K562 (cell line): ENCODE data around the gene GNG7. TPM values are rescaled to one million over a fixed set of nuclear protein-coding genes. Genes with fewer than 3 reads are reported as not detected.
A peak's percentile ranks its signal among the peaks of the same experiment; 100 is the strongest.

Source experiments
- FOXJ2 ChIP-seq: fragments of 200-800 bp; sonication (Bioruptor generic); IDR thresholded peaks from 2 replicates; pipeline ENCODE4 v1.6.1; 2016; ENCODE audit warnings: missing genetic modification characterization, missing compliant biosample characterization
- HCFC1 ChIP-seq: IDR thresholded peaks from 2 replicates; pipeline ENCODE4 v1.6.1; 2012; ENCODE audit warnings: low read depth, low read length, improper control_type of control experiment
- HNRNPL ChIP-seq: fragments of 200-400 bp; formaldehyde crosslinking; IDR thresholded peaks from 2 replicates; pipeline ENCODE4 v1.6.1; 2017; ENCODE audit warnings: low read depth, mild to moderate bottlenecking, low read length
- NCOA6 ChIP-seq: fragments of 450-650 bp; IDR thresholded peaks from 2 replicates; pipeline ENCODE4 v1.6.1; 2017; ENCODE audit warnings: mild to moderate bottlenecking
- NR4A1 ChIP-seq, 2 experiments: fragments of 250-450 bp in 1 of 2; fragments of 450-650 bp in 1 of 2; sonication (Bioruptor Pico) in 1 of 2; IDR thresholded peaks; 2 replicates each; pipeline versions ENCODE4 v1.4.0 to v1.6.1; 2016 to 2020; ENCODE audit warnings: mild to moderate bottlenecking in 2 of 2, missing compliant biosample characterization in 1 of 2, missing genetic modification characterization in 1 of 2, moderate library complexity in 1 of 2
- PPARD ChIP-seq: fragments of 250-450 bp; sonication (Bioruptor Pico); IDR thresholded peaks from 2 replicates; pipeline ENCODE4 v1.8.0; 2022; ENCODE audit warnings: inconsistent platforms, mild to moderate bottlenecking, moderate library complexity
- RBBP5 ChIP-seq: fragments of 200-600 bp; sonication (generic); IDR thresholded peaks from 2 replicates; pipeline ENCODE4 v1.6.1; 2012; ENCODE audit warnings: borderline replicate concordance, mild to moderate bottlenecking, low read length, control low read depth, inconsistent platforms; ENCODE audit not compliant: insufficient read depth, poor library complexity, severe bottlenecking
- ZBTB17 ChIP-seq: fragments of 450-650 bp; formaldehyde crosslinking; IDR thresholded peaks from 2 replicates; pipeline ENCODE4 v1.4.0; 2020; ENCODE audit warnings: mild to moderate bottlenecking
- ZNF124 ChIP-seq: sonication (generic); formaldehyde crosslinking; IDR thresholded peaks from 2 replicates; pipeline ENCODE4 v1.8.1; 2022; ENCODE audit warnings: missing genetic modification reagents
- ZNF766 ChIP-seq: fragments of 200-800 bp; sonication (Bioruptor generic); conservative IDR thresholded peaks from 2 replicates; pipeline ENCODE4 v1.6.1; 2016; ENCODE audit warnings: missing genetic modification characterization, missing compliant biosample characterization
- polyA plus RNA-seq, 8 experiments: library from polyadenylated mRNA; depleted of rRNA in 4 of 8; stranded (reverse) in 5 of 8; unstranded in 3 of 8; fragments of >200 nt; fragmentation: Nextera tagmentation in 2 of 8; fragmentation: Illumina TruSeq in 1 of 8; extraction: Ambion mirVana in 2 of 8; extraction: Trizol in 1 of 8; gene quantifications; 2 replicates each; pipeline versions ENCODE4 v1.2.1 to v1.2.3, GENCODE V29; 2011 to 2014; ENCODE audit warnings: inconsistent platforms in 1 of 8, missing spikeins in 1 of 8
- total RNA-seq, 7 experiments: library from RNA; depleted of rRNA in 6 of 7; stranded (reverse); fragments of >200 nt in 6 of 7; fragmentation: Illumina TruSeq in 2 of 7; extraction: Trizol in 2 of 7; gene quantifications; 2 replicates each; pipeline versions ENCODE4 v1.2.1 to v1.2.3, GENCODE V29; 2011 to 2021; ENCODE audit warnings: low replicate concordance in 1 of 7
- TF ChIP-seq, protein P1 (sequence below): sonication (generic); formaldehyde crosslinking; IDR thresholded peaks from 2 replicates; pipeline ENCODE4 v1.8.1; 2023; ENCODE audit warnings: missing genetic modification reagents, mild to moderate bottlenecking, borderline replicate concordance
- TF ChIP-seq, protein P2 (sequence below), 2 experiments: fragments of 150-350 bp in 1 of 2; IDR thresholded peaks; 2 replicates each; pipeline ENCODE4 v1.6.1; 2012 to 2016; ENCODE audit warnings: low read depth in 2 of 2, low read length in 2 of 2, mild to moderate bottlenecking in 1 of 2, moderate library complexity in 1 of 2
- TF ChIP-seq, protein P3 (sequence below): sonication (generic); formaldehyde crosslinking; IDR thresholded peaks from 2 replicates; pipeline ENCODE4 v1.8.1; 2023; ENCODE audit warnings: mild to moderate bottlenecking, missing genetic modification reagents
- TF ChIP-seq, protein P4 (sequence below): fragments of 450-650 bp; formaldehyde crosslinking; IDR thresholded peaks from 2 replicates; pipeline ENCODE4 v1.4.0; 2022; ENCODE audit warnings: missing genetic modification characterization

GNG7 gene
- total and polyA plus RNA-seq, 9 of the 15 experiments (the other 6 are each of a cell fraction or from before 2014, with no cell fraction given): 0.01 to 0.20 (median 0.06) TPM; not detected in 1

DNA sequence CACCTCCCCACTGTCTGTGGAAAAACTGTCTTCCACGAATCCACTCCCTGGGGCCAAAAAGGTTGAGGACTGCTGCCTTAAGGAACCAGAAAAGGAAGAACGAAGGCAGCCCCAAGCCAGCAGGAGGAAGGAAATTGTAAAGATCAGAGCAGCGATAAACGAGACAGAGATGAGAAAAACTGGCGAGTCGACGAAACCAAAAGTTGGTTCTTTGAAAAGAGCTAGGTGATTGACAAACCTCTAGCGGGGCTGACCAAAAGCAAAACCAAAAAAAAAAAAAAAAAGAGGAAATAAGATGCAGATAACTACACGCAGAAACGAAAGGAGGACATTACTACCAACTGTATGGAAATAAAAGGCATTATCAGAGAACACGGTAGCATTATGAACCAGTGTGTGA, 149.6 kb downstream of the GNG7 start (continued):
- TF ChIP-seq, protein P1, sequence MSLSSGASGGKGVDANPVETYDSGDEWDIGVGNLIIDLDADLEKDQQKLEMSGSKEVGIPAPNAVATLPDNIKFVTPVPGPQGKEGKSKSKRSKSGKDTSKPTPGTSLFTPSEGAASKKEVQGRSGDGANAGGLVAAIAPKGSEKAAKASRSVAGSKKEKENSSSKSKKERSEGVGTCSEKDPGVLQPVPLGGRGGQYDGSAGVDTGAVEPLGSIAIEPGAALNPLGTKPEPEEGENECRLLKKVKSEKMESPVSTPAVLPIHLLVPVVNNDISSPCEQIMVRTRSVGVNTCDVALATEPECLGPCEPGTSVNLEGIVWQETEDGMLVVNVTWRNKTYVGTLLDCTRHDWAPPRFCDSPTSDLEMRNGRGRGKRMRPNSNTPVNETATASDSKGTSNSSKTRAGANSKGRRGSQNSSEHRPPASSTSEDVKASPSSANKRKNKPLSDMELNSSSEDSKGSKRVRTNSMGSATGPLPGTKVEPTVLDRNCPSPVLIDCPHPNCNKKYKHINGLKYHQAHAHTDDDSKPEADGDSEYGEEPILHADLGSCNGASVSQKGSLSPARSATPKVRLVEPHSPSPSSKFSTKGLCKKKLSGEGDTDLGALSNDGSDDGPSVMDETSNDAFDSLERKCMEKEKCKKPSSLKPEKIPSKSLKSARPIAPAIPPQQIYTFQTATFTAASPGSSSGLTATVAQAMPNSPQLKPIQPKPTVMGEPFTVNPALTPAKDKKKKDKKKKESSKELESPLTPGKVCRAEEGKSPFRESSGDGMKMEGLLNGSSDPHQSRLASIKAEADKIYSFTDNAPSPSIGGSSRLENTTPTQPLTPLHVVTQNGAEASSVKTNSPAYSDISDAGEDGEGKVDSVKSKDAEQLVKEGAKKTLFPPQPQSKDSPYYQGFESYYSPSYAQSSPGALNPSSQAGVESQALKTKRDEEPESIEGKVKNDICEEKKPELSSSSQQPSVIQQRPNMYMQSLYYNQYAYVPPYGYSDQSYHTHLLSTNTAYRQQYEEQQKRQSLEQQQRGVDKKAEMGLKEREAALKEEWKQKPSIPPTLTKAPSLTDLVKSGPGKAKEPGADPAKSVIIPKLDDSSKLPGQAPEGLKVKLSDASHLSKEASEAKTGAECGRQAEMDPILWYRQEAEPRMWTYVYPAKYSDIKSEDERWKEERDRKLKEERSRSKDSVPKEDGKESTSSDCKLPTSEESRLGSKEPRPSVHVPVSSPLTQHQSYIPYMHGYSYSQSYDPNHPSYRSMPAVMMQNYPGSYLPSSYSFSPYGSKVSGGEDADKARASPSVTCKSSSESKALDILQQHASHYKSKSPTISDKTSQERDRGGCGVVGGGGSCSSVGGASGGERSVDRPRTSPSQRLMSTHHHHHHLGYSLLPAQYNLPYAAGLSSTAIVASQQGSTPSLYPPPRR (CRISPR knock-in tag): no peak
- TF ChIP-seq RBBP5 (no peak), FOXJ2 (tag) (no peak), NR4A1 (CRISPR knock-in tag; IDR thresholded peaks at IDR 0.05) (no peak), NR4A1 (tag; IDR thresholded peaks at IDR 0.05) (no peak), NCOA6 (no peak), HCFC1 (no peak), ZBTB17 (CRISPR knock-in tag) (no peak), ZNF766 (CRISPR knock-in tag) (peak; percentile 69; the same call in 1 of the 2 replicates), HNRNPL (no peak), PPARD (CRISPR knock-in tag) (no peak), ZNF124 (CRISPR knock-in tag) (no peak)
- TF ChIP-seq, protein P2, sequence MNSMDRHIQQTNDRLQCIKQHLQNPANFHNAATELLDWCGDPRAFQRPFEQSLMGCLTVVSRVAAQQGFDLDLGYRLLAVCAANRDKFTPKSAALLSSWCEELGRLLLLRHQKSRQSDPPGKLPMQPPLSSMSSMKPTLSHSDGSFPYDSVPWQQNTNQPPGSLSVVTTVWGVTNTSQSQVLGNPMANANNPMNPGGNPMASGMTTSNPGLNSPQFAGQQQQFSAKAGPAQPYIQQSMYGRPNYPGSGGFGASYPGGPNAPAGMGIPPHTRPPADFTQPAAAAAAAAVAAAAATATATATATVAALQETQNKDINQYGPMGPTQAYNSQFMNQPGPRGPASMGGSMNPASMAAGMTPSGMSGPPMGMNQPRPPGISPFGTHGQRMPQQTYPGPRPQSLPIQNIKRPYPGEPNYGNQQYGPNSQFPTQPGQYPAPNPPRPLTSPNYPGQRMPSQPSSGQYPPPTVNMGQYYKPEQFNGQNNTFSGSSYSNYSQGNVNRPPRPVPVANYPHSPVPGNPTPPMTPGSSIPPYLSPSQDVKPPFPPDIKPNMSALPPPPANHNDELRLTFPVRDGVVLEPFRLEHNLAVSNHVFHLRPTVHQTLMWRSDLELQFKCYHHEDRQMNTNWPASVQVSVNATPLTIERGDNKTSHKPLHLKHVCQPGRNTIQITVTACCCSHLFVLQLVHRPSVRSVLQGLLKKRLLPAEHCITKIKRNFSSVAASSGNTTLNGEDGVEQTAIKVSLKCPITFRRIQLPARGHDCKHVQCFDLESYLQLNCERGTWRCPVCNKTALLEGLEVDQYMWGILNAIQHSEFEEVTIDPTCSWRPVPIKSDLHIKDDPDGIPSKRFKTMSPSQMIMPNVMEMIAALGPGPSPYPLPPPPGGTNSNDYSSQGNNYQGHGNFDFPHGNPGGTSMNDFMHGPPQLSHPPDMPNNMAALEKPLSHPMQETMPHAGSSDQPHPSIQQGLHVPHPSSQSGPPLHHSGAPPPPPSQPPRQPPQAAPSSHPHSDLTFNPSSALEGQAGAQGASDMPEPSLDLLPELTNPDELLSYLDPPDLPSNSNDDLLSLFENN (IDR thresholded peaks at IDR 0.05; ENCODE audit: low read depth in 2 of 2, low read length in 2 of 2): no peak
- TF ChIP-seq, protein P3, sequence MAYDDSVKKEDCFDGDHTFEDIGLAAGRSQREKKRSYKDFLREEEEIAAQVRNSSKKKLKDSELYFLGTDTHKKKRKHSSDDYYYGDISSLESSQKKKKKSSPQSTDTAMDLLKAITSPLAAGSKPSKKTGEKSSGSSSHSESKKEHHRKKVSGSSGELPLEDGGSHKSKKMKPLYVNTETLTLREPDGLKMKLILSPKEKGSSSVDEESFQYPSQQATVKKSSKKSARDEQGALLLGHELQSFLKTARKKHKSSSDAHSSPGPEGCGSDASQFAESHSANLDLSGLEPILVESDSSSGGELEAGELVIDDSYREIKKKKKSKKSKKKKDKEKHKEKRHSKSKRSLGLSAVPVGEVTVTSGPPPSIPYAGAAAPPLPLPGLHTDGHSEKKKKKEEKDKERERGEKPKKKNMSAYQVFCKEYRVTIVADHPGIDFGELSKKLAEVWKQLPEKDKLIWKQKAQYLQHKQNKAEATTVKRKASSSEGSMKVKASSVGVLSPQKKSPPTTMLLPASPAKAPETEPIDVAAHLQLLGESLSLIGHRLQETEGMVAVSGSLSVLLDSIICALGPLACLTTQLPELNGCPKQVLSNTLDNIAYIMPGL (CRISPR knock-in tag): no peak
- TF ChIP-seq, protein P4, sequence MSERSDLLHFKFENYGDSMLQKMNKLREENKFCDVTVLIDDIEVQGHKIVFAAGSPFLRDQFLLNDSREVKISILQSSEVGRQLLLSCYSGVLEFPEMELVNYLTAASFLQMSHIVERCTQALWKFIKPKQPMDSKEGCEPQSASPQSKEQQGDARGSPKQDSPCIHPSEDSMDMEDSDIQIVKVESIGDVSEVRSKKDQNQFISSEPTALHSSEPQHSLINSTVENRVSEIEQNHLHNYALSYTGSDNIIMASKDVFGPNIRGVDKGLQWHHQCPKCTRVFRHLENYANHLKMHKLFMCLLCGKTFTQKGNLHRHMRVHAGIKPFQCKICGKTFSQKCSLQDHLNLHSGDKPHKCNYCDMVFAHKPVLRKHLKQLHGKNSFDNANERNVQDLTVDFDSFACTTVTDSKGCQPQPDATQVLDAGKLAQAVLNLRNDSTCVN: no peak
